ENCODE data around the gene RCVRN.

Gene RCVRN

DNA sequence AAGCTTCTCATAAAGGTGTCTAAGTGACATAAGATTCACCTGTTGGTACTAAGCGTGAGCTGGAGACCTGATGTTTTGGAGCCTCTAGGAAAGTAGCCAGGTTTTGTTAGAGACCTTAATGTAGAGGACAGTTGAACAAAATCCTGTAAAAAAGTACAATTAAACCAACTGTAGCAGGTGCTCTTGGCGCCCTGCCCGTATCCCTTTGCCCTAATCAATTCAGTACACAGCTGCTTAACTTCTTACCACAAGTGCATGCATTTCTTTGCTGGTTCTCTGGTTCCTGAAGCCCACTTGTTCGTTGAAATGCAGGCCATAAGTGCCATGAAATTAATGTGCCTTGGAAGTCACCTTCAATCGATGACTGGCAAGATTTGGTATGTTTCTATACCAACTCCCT lies 54.9 kb downstream of the RCVRN start:
- no peak for DNase-seq (ENCODE audit: low read depth)
